NT2/D1 (cell line): ENCODE results near the gene NHERF2.

Experiments used
- SUZ12 ChIP-seq: IDR thresholded peaks from 2 replicates; pipeline ENCODE4 v1.6.1; 2011; ENCODE audit not compliant: insufficient read length, insufficient read depth; ENCODE audit errors: extremely low read depth
- YY1 ChIP-seq: IDR thresholded peaks from 2 replicates; pipeline ENCODE4 v1.6.1; 2011; ENCODE audit not compliant: insufficient read length, insufficient read depth

DNA sequence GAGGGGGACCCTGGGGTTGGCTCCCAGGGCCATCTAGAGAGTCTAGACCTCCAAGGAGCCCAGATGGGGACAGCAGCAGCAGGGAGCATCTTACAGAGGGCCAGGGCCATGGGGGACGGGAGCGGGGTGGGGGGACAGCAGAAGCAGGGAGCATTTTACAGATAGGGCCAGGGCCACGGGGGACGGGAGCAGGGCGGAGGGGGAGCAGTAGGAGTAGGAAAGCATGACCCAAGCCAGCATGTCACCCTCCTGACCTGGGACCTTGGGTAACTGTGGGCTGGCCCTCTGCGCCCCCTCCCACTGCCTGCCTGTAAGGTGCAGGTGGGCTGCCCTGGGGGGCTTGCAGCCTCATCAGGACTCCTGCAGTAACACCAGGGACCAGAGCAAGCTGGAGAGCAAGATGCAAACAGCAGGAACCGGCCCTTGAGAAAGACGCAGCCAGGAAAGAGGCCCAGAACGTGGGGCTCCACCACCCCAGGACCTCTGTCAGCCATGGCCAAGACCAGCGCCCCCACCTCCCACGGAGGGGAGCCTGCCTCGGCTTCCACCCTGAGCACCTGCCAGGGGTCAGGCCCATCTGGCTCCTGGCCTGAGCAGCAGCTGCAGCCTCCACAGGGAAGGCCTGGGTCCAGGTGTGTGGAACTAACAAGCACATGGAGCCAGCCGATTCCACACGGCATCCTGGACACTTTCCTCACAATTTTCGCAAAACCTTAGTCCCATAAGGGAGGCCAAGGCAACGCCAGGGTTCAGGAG, 19.4 kb upstream of the NHERF2 start:
- TF ChIP-seq YY1 = no peak
- TF ChIP-seq SUZ12 = no peak
